Measurements from ENCODE around the gene PBX1.
"Not testable (repeated sequence)": the region's sequence is repeated elsewhere in the genome, so short reads cannot be mapped to it uniquely, and the experiment has no call there.

The PBX1 gene

DNA sequence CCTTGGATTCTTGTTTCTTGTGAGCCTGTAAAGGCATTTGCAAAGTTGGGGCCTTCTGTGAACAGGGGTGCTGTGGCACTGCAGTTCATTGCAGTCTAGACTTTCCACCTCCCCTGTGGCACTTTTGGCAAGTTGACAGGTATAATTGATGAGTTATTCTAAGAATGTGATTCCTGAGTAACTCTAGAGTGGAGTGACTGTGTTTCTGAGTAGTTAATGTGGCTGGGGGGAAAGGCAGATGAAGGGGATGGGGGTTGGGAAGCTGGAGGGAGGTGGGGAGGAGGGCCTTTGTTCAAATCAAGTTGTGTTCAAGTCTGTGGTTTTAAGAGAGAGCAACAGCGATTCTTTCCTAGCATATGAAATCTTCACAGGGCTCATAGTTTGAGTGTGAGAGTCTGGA is 32.9 kb downstream of the PBX1 start:
- Mint-ChIP-seq H3K27ac (no peak overlapping the region), H3K27me3 (peaks cover 5% of the 10 kb centered on the region), H3K4me1 (no peaks in the 10 kb centered on the region), H3K9me3 (no peaks in the 10 kb centered on the region), H3K36me3 (ENCODE audit: low read depth) (no peaks in the 10 kb centered on the region), H3K4me3 (no peak overlapping the region)
- DNase-seq, result no peak
- no peak for ATAC-seq

DNA sequence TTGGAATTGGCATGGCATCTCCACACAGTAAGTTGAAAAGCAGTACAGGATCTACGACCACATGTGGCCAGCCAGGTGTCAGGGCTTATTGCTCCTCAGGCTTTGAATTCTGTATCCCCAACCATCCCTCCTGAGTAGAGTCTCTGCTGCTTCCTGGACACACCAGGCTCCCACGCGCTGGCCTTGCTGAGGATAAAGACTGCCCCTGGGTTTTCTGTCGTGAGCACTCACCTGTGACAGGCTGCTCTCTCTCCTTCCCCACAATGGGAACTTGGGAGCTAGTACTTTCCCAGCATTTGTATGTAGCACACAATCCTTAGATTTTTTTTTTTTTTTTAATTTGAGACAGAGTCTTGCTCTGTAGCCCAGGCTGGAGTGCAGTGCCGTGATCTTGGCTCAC is 33.6 kb downstream of the PBX1 start:
- DNase-seq, result no peak
- Mint-ChIP-seq H3K27ac (no peak overlapping the region), H3K4me3 (no peak overlapping the region), H3K9me3 (no peaks in the 10 kb centered on the region), H3K27me3 (peaks cover 5% of the 10 kb centered on the region), H3K4me1 (no peaks in the 10 kb centered on the region), H3K36me3 (ENCODE audit: low read depth) (no peaks in the 10 kb centered on the region)
- ATAC-seq, result no peak

DNA sequence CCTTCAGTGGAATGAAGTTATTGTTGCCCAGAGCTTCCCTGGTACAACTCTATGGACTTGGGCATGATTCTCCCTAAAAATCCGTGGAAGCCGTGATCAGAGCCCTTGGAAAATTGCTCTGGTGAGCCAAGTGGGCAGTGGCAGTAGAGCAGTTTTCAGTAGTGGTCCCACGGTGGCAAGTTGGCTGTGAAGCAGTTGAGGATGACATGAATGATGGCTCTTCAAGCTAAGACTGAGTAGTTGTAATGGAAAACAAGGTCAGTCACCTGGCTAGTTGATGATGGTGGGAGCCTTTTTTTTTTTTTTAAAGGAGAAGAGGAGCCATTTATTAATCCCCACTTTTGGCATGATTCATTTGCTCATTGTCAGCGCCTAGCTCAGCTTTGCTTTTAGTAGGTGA is 36.2 kb downstream of the PBX1 start:
- H3K4me3 Mint-ChIP-seq, result no peak overlapping the region
- no peaks in the 10 kb centered on the region for H3K9me3 Mint-ChIP-seq

DNA sequence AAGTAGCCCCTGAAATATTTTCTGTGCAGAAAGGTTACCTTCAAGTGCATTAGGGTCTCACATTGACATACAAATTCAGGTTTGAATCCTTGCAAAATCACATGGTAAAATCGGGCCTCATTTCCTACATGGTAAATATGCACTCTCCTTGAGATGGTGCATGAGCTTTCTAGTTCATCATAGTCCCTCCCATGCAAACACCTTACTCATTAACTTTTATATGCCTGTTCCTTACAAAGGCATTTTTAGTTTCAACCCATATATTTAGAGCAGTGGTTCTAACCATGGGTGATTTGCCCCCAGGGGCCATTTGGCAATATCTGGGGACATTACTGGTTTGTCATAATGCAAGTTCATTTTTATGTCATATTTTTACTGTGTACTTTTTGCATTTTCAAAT is 37.2 kb downstream of the PBX1 start:
- Mint-ChIP-seq H3K9me3 (no peaks in the 10 kb centered on the region), H3K4me3 (no peak overlapping the region), H3K36me3 (ENCODE audit: low read depth) (no peaks in the 10 kb centered on the region), H3K27me3 (no peaks in the 10 kb centered on the region), H3K4me1 (no peaks in the 10 kb centered on the region), H3K27ac (no peak overlapping the region)
- DNase-seq (no peak), ATAC-seq (no peak)

More for the DNA sequence above, 36.2 kb downstream of the PBX1 start:
- peaks cover 2% of the 10 kb centered on the region for H3K27me3 Mint-ChIP-seq
- H3K36me3 Mint-ChIP-seq (ENCODE audit: low read depth), result no peaks in the 10 kb centered on the region
- no peak overlapping the region for H3K27ac Mint-ChIP-seq
- no peak for ATAC-seq
- H3K4me1 Mint-ChIP-seq, result no peaks in the 10 kb centered on the region
- DNase-seq, result no peak

DNA sequence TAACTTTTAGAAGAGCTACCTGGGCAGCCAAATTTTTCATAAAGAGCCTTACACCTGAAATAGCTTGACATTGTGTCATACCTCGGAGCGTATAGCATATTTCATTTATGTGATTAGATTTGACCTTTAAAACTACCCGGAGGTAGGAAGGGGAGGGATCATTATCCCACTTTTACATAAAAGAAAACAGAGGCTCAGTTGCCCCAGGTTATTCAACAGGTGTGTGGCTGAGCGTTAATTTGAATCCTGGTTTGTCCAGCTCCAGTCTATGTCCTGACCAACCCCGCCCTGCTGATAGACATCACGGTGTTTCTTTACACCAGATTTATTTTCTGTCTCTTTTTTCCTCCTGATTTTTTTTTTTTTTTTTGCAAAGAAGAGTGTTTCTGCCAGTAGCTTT is 39.7 kb downstream of the PBX1 start:
- Mint-ChIP-seq H3K27ac (no peak overlapping the region), H3K4me1 (no peaks in the 10 kb centered on the region), H3K27me3 (no peaks in the 10 kb centered on the region), H3K4me3 (no peak overlapping the region), H3K36me3 (ENCODE audit: low read depth) (no peaks in the 10 kb centered on the region), H3K9me3 (no peaks in the 10 kb centered on the region)
- no peak for DNase-seq
- no peak for ATAC-seq

DNA sequence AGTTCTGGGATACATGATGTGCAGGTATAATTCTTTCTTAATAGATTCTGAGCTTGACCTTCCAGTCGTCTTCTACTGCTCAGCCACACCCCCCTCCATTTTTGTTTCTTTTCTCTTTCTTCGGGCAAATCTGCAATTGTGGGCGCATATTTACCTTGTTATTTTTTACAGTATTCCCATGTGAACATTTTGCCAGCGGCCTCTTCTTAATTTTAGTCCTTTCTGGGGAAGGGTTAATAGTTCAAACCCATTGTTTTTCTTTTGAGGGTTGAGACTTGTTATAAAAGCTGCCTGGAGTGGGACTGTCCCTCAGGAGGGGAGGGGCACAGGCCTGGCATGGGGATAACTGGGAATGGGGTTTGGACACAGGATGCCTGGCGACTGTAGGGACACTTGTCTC is 40.3 kb downstream of the PBX1 start:
- ATAC-seq, result no peak

DNA sequence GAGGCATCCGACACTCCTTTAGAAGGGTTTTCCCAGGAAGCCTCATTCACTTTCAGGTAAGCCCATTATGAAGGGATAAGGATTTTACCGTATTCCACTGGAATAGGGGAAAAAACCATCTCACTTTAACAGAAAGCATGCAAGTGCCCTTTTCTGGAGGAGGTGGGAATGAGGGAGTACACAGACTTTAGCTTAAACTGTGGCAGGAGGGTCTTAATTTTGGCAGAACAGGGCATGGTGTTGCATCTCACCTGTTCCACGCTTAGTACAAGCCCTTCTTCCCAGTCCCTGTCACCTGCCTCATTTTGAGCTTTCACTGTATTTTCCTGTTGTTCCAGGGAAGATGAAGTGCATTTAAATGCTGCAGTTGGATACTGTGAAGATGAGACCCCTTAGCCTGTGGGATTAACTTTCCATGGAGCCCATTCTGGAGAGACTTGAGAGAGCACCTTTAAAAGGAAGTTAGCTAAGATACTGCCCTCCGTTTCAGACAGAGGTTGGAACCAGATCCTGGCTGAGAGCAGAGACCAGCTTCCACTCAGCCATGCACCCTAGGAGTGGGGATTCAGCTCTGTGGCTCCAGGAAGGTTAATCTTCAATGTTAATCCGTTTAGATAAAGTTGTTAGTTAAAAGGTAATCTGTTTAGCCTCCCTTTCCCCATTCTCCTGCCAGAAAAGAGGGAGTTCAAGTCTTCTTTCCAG is 42.6 kb downstream of the PBX1 start:
- Mint-ChIP-seq H3K4me1 (no peaks in the 10 kb centered on the region), H3K27ac (no peak overlapping the region), H3K27me3 (peaks cover 4% of the 10 kb centered on the region), H3K9me3 (no peaks in the 10 kb centered on the region), H3K4me3 (no peak overlapping the region), H3K36me3 (ENCODE audit: low read depth) (no peaks in the 10 kb centered on the region)
- ATAC-seq (no peak), DNase-seq (no peak)

More for the DNA sequence above, 40.3 kb downstream of the PBX1 start:
- Mint-ChIP-seq H3K4me1 (no peaks in the 10 kb centered on the region), H3K27ac (no peak overlapping the region), H3K36me3 (ENCODE audit: low read depth) (no peaks in the 10 kb centered on the region), H3K27me3 (peaks cover under 1% of the 10 kb centered on the region), H3K4me3 (no peak overlapping the region), H3K9me3 (no peaks in the 10 kb centered on the region)
- DNase-seq, result no peak

DNA sequence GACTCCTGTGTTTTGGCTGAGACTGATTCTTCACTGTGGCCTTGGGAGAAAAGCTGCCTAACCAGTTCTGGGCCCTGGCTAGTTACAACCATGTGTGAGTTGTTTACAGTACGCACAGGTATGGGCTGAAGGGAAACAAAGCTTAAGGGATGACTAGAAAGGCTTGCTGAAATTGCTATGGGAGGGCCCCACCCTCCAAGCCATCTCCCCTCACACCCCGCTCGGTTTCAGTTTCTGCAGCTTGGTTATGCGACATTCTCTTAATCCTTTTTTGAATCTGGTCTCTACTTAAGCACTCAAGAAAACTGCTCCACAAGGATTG is 43.1 kb downstream of the PBX1 start:
- Mint-ChIP-seq H3K27me3 (peaks cover 4% of the 10 kb centered on the region), H3K4me3 (no peak overlapping the region), H3K9me3 (no peaks in the 10 kb centered on the region), H3K27ac (no peak overlapping the region), H3K36me3 (ENCODE audit: low read depth) (no peaks in the 10 kb centered on the region), H3K4me1 (no peaks in the 10 kb centered on the region)
- no peak for DNase-seq
- no peak for ATAC-seq

DNA sequence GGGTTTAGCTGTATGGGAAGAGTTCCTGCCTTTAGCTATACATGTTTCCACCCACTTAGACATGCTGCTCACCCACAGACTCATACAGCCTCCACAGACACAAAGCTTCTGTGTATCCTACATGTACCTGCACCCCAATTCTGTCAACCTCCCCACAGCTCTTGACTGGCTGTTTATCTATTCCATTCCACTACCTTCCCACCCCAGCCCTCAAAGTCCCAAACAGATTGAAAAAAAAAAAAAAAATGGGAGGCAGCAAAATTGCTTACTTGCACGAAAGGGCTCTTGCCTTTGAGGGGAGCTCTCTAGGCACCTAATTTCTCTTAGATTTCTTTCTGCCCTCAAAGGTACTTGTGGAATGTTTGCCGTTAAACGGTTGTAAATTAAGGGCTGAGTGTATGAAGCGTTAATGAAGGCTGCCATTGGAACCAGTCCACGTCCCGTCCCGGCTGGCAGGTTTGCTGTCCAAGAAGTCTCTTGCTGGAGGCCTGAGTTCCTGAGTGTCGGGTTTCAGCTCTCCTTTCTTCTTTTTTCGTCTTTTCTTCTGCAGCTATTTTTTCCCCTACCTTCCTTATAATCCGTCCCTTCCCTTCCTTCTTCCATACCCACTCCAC is 43.6 kb downstream of the PBX1 start:
- Mint-ChIP-seq H3K27me3 (peaks cover 4% of the 10 kb centered on the region), H3K4me3 (no peak overlapping the region), H3K4me1 (no peaks in the 10 kb centered on the region), H3K27ac (no peak overlapping the region), H3K9me3 (no peaks in the 10 kb centered on the region), H3K36me3 (ENCODE audit: low read depth) (no peaks in the 10 kb centered on the region)
- no peak for ATAC-seq
- no peak for DNase-seq

DNA sequence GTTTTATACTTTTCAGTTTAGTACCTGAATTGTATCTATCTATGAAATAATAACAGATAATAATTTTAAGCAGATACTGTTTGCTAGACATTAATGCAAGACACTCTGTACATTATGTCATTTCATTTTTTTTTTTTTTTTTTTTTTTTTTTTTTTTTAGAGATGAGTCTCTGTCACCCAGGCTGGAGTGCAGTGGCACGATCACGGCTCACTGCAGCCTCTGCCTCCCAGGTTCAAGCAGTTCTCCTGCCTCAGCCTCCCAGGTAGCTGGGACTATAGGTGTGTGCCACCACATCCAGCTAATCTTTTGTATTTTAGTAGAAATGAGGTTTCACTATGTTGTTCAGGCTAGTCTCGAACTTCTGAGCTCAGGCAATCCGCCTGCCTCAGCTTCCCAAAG is 44.8 kb downstream of the PBX1 start:
- not testable (repeated sequence) for H3K4me3 Mint-ChIP-seq; H3K36me3 Mint-ChIP-seq (ENCODE audit: low read depth); H3K27me3 Mint-ChIP-seq; H3K9me3 Mint-ChIP-seq; H3K27ac Mint-ChIP-seq; ATAC-seq; DNase-seq; H3K4me1 Mint-ChIP-seq

DNA sequence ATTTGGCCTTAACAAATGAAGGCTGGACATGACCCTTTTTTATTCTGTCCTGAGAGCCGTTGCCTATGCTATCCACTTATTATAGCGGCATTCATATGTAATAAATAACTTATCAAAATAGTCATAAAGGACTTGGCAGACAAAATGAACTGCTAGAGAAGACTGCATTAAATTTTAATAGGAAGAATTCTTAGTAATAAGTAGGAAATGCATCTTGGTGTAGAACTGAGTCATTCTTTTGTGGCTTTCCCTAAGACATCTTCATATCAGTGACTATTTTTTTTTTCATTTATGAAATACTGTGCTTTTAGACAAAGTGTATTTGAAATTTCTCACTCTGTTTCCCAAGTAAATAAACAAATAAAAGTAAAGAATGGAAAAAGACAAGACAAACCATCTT is 45.6 kb downstream of the PBX1 start:
- H3K27ac Mint-ChIP-seq, result no peak overlapping the region
- H3K27me3 Mint-ChIP-seq, result peaks cover 4% of the 10 kb centered on the region
- H3K4me1 Mint-ChIP-seq, result no peaks in the 10 kb centered on the region
- H3K36me3 Mint-ChIP-seq (ENCODE audit: low read depth), result no peaks in the 10 kb centered on the region
- no peak overlapping the region for H3K4me3 Mint-ChIP-seq
- DNase-seq (no peak), ATAC-seq (no peak)
- no peaks in the 10 kb centered on the region for H3K9me3 Mint-ChIP-seq

DNA sequence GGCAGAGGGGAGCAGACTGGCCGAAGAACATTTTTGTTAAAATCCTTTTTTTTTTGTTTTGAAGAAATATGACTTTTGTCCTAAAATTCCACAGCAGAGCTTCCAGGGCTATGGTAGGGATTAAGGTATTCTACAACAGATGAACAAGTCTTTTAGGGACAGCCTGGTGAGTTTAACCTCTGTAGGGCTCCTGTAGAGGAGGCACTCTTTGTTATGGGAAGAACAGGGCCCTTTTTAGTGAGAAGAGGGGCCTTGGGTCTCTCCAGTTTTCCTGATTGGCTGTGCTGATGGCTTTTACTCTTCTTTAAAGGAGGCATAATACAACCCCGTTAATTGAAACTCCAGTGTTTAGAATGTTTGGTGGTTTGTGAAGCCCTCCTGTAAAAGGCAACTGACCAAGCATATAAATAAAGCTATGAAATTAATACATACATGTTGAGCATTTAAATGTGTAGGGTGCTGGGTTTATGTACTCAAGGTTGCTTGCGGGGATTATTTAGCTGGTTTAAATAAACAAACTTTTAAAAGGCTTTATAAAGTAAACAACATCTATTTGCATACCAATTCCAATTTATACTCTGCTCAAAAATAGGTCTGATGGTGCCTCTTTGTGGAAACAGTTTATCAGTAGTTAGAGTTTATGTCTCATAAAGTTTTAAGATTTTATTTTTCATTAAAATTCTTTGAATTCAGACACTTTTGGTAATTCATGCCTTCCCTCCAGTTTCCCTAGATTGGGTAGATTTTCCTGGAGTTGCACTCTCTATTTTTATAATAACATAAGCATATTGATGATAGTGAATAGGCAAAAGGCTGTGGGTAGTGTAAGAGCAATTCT is 46.5 kb downstream of the PBX1 start:
- Mint-ChIP-seq H3K9me3 (no peaks in the 10 kb centered on the region), H3K36me3 (ENCODE audit: low read depth) (no peaks in the 10 kb centered on the region), H3K4me3 (no peak overlapping the region), H3K27me3 (peaks cover 4% of the 10 kb centered on the region), H3K27ac (no peak overlapping the region), H3K4me1 (no peaks in the 10 kb centered on the region)
- DNase-seq (no peak), ATAC-seq (no peak)

DNA sequence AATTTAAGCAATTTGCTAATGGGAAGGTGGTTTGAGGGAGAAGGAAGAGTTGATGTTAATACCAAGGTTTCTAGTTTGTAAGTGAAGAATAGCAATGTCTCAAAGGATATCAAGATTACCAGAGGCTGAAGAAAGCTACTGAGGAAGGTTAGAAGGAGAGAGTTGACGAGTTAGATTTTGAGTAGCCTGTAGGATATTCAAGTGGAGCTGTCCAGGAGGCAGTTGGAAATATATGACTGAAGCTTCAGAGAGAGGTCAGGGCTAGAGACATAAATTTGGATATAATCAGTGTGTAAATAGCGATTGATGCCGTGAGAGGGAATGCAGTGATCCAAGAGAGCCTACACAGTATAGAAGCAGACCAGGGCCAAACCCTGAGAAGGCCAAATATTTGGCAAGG is 48.4 kb downstream of the PBX1 start:
- H3K27me3 Mint-ChIP-seq, result peaks cover 4% of the 10 kb centered on the region
- H3K4me3 Mint-ChIP-seq, result no peak overlapping the region
- H3K36me3 Mint-ChIP-seq (ENCODE audit: low read depth), result no peaks in the 10 kb centered on the region
- ATAC-seq, result no peak
- no peak overlapping the region for H3K27ac Mint-ChIP-seq
- no peaks in the 10 kb centered on the region for H3K9me3 Mint-ChIP-seq
- no peak for DNase-seq
- H3K4me1 Mint-ChIP-seq, result no peaks in the 10 kb centered on the region

DNA sequence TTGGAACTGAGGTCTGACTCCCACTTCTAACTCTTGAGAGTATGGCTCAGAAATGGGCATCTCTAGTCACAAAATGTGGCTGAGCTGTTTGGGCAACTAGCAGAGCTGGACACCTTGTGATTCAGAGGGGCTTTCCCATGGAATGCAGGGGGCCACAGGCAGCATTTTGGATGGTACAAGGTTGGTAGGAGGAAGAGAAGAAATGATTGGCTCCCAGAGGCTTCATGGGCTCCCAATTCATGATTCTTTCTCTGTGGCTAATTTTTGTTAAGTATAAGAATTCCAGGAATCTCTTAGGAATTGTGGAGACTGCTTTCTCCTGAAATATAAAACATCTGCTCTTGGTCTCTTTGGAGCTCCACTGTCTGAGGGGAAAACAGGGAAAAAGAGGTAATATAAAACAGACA is 49.7 kb downstream of the PBX1 start:
- H3K36me3 Mint-ChIP-seq (ENCODE audit: low read depth), result no peaks in the 10 kb centered on the region
- no peaks in the 10 kb centered on the region for H3K9me3 Mint-ChIP-seq
- ATAC-seq (no peak), DNase-seq (no peak)
- H3K4me3 Mint-ChIP-seq, result no peak overlapping the region
- no peak overlapping the region for H3K27ac Mint-ChIP-seq
- H3K4me1 Mint-ChIP-seq, result no peaks in the 10 kb centered on the region
- peaks cover 4% of the 10 kb centered on the region for H3K27me3 Mint-ChIP-seq

DNA sequence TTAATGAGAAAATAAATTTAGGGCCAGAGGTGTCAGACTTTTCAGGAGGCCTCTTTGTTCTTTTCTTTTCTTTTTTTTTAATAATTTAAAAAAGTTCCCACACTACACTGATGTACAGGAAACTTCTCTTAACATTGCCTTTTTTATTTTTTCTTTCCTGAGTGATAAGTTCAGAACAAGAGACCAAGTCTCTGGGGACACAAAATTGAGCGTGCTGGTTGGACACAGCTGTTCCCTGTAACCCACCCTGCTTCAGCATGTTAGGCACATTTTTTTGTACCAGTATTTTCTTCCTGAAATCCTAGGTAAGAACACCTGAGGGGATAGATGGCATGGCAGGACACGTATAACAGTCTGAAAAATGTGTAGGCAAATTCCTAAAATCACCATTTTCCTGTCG is 50.1 kb downstream of the PBX1 start:
- no peaks in the 10 kb centered on the region for H3K4me1 Mint-ChIP-seq
- ATAC-seq (no peak), DNase-seq (no peak)
- no peak overlapping the region for H3K27ac Mint-ChIP-seq
- H3K27me3 Mint-ChIP-seq, result peaks cover 4% of the 10 kb centered on the region
- H3K4me3 Mint-ChIP-seq, result no peak overlapping the region
- H3K9me3 Mint-ChIP-seq, result no peaks in the 10 kb centered on the region
- H3K36me3 Mint-ChIP-seq (ENCODE audit: low read depth), result no peaks in the 10 kb centered on the region

Measured in activated naive CD8-positive, alpha-beta T cell treated with anti-CD3 and anti-CD28 coated beads, Interleukin-2, amount 50 U/mL, for 24 hours (primary cell).